Natural killer cell (primary cell): Measurements from ENCODE around the gene SMARCAL1. TPM values are rescaled to one million over a fixed set of nuclear protein-coding genes. Genes with fewer than 3 reads are reported as not detected.

ENCODE experiments used
- ATAC-seq, 3 donors: fragments of 150-1000 bp in 2 of 3; fragments of 200-7000 bp in 1 of 3; cut with Tn5 transposase; 1 replicate in 1 of 3; 2 replicates in 2 of 3; pipeline ENCODE4 v1.10.0; 2021; ENCODE audit warnings: mild to moderate bottlenecking in 2 of 3, moderate library complexity in 2 of 3
- DNase-seq, 2 donors: peaks; one replicate each; pipeline versions ENCODE4 v3.0.0 to v3.0.0-alpha.2; 2013 to 2021; ENCODE audit warnings: mixed read lengths in 1 of 2
- H3K27ac ChIP-seq: one replicate; pipeline ENCODE4 v1.5.1; 2013; ENCODE audit warnings: mild to moderate bottlenecking, low read length
- H3K27me3 ChIP-seq: one replicate; pipeline ENCODE4 v1.6.1; 2013; ENCODE audit warnings: low read length; ENCODE audit not compliant: control insufficient read depth, insufficient read depth
- H3K36me3 ChIP-seq: one replicate; pipeline ENCODE4 v1.6.1; 2013; ENCODE audit warnings: low read length; ENCODE audit not compliant: control insufficient read depth, insufficient read depth
- H3K4me1 ChIP-seq: one replicate; pipeline ENCODE4 v1.6.1; 2013; ENCODE audit warnings: low read length; ENCODE audit not compliant: control insufficient read depth, insufficient read depth
- H3K4me3 ChIP-seq: one replicate; pipeline ENCODE4 v1.5.1; 2013; ENCODE audit warnings: low read length
- H3K9me3 ChIP-seq: one replicate; pipeline ENCODE4 v1.6.1; 2013; ENCODE audit warnings: low read length; ENCODE audit not compliant: control insufficient read depth, insufficient read depth
- H3K27ac Mint-ChIP-seq, 2 donors: one replicate each; pipeline ENCODE4 v1.8.0; 2022; ENCODE audit warnings: mild to moderate bottlenecking in 2 of 2, mixed read lengths in 2 of 2, moderate library complexity in 1 of 2
- H3K27me3 Mint-ChIP-seq, 2 donors: one replicate each; pipeline ENCODE4 v1.8.0; 2022; ENCODE audit warnings: low read depth in 2 of 2, mixed read lengths in 2 of 2
- H3K36me3 Mint-ChIP-seq: one replicate; pipeline ENCODE4 v1.8.0; 2022; ENCODE audit warnings: mixed read lengths
- H3K4me1 Mint-ChIP-seq, 2 donors: one replicate each; pipeline ENCODE4 v1.8.0; 2022; ENCODE audit warnings: mixed read lengths in 2 of 2
- H3K4me3 Mint-ChIP-seq: one replicate; pipeline ENCODE4 v1.8.0; 2022; ENCODE audit warnings: mild to moderate bottlenecking, moderate library complexity, mixed read lengths
- H3K9me3 Mint-ChIP-seq, 2 donors: one replicate each; pipeline ENCODE4 v1.8.0; 2022; ENCODE audit warnings: mixed read lengths in 2 of 2
- CTCF ChIP-seq: fragments of 200-600 bp; IDR thresholded peaks from one replicate; pipeline ENCODE4 v1.8.0; 2022; ENCODE audit warnings: antibody characterized with exemption
- whole genome bisulfite sequencing: methylation state at CpG from one replicate; pipeline ENCODE4 v1.1.7; 2013; ENCODE audit warnings: missing lambda C conversion rate; ENCODE audit not compliant: insufficient coverage; 5-methylcytosine and 5-hydroxymethylcytosine counted together
- intact Hi-C: fragments of 100-400 bp; cut with micrococcal nuclease; formaldehyde crosslinking; loops from one replicate; pipeline ENCODE4 v1.14.2; 2022
- total RNA-seq, 4 donors: library from RNA; stranded (reverse); fragments of 120-200 nt in 1 of 4; gene quantifications; one replicate each; pipeline versions ENCODE4 v1.2.3 to v1.2.4, GENCODE V29; 2013 to 2022

SMARCAL1 gene
- total RNA-seq, 3 donors from 2014 or later (not counting 1 experiment from before 2014, with no cell fraction given): 18.7 to 25.6 (median 22.8) TPM

- no peaks in the 10 kb centered on the region for H3K9me3 ChIP-seq
- no peak overlapping the region for H3K4me3 ChIP-seq
- Mint-ChIP-seq H3K27ac (no peak overlapping the region), H3K9me3 (no peaks in the 10 kb centered on the region), H3K27me3 (no peaks in the 10 kb centered on the region), H3K4me3 (no peak overlapping the region), H3K36me3 (peaks cover 22% of the 10 kb centered on the region), H3K4me1 (no peaks in the 10 kb centered on the region)
- ATAC-seq (no peak), DNase-seq (no peak)
- intact Hi-C loops: no loop called here
- peaks cover 71% of the 10 kb centered on the region for H3K36me3 ChIP-seq
- H3K27ac ChIP-seq: no peak overlapping the region
- no peaks in the 10 kb centered on the region for H3K4me1 ChIP-seq
- WGBS: 100% methylated on average over 1 of the region's 3 CpGs
- no peak for TF ChIP-seq CTCF
- H3K27me3 ChIP-seq: no peaks in the 10 kb centered on the region
Measured at GRCh38 chr2:216441308-216442010, 29.2 kb downstream of the SMARCAL1 start.

- DNase-seq (no peak), ATAC-seq (no peak)
- no peak overlapping the region for H3K4me3 ChIP-seq
- Mint-ChIP-seq H3K4me1 (no peaks in the 10 kb centered on the region), H3K36me3 (peaks cover 48% of the 10 kb centered on the region), H3K27ac (no peak overlapping the region), H3K9me3 (peaks cover 0 to 3% of the 10 kb centered on the region in 2 donors), H3K27me3 (no peaks in the 10 kb centered on the region), H3K4me3 (no peak overlapping the region)
- H3K27me3 ChIP-seq: no peaks in the 10 kb centered on the region
- no peaks in the 10 kb centered on the region for H3K4me1 ChIP-seq
- H3K36me3 ChIP-seq: peaks cover 77% of the 10 kb centered on the region
- H3K27ac ChIP-seq: no peak overlapping the region
- no peaks in the 10 kb centered on the region for H3K9me3 ChIP-seq
- intact Hi-C loops: no loop called here
- WGBS: 97% methylated on average over 3 of the region's 5 CpGs
- no peak for TF ChIP-seq CTCF
Measured at GRCh38 chr2:216445501-216445900, 33.2 kb downstream of the SMARCAL1 start.

GRCh38 chr2:216446343-216446742 lies 34.1 kb downstream of the SMARCAL1 start:
- 94% methylated on average over 2 of the region's 2 CpGs for WGBS
- H3K36me3 ChIP-seq: peaks cover 77% of the 10 kb centered on the region

More at GRCh38 chr2:216446343-216446742, 34.1 kb downstream of the SMARCAL1 start:
- Mint-ChIP-seq H3K27ac (no peak overlapping the region), H3K36me3 (peaks cover 57% of the 10 kb centered on the region), H3K4me3 (no peak overlapping the region), H3K9me3 (peaks cover 0 to 3% of the 10 kb centered on the region in 2 donors), H3K4me1 (no peaks in the 10 kb centered on the region), H3K27me3 (no peaks in the 10 kb centered on the region)
- no peaks in the 10 kb centered on the region for H3K27me3 ChIP-seq
- no peaks in the 10 kb centered on the region for H3K4me1 ChIP-seq
- no peak for ATAC-seq
- no peak for TF ChIP-seq CTCF
- H3K4me3 ChIP-seq: no peak overlapping the region
- H3K9me3 ChIP-seq: no peaks in the 10 kb centered on the region
- no peak overlapping the region for H3K27ac ChIP-seq
- intact Hi-C loops: no loop called here
- no peak for DNase-seq
